ENCODE data around the gene HDAC4.

The HDAC4 gene

GRCh38 chr2:239060676-239061075 is 340.1 kb downstream of the HDAC4 start:
- TF ChIP-seq EZH2phosphoT487 (IDR thresholded peaks at IDR 0.05; ENCODE audit: low read length) (no peak), EZH2 (optimal IDR thresholded peaks at IDR 0.05; ENCODE audit: low read depth, low read length) (no peak), CTCF (IDR thresholded peaks at IDR 0.05; ENCODE audit: low read length) (no peak)
- Histone ChIP-seq H3K27me3 (replicated peaks; ENCODE audit: insufficient read depth, low read length) (no peaks in the 10 kb centered on the region), H3K9ac (ENCODE audit: low read length) (no peak overlapping the region), H3K36me3 (replicated peaks; ENCODE audit: insufficient read depth, low read length) (no peaks in the 10 kb centered on the region), H2AFZ (ENCODE audit: low read length) (no peak overlapping the region), H3F3A (ENCODE audit: insufficient read depth, low read length) (no peaks in the 10 kb centered on the region), H3K4me3 (ENCODE audit: low read length) (no peak overlapping the region), H3K4me2 (ENCODE audit: low read depth, low read length) (no peak overlapping the region), H3K9me3 (replicated peaks; ENCODE audit: insufficient read depth, low read length) (no peaks in the 10 kb centered on the region), H3K27ac (ENCODE audit: low read length) (no peak overlapping the region), H3K9me2 (replicated peaks; ENCODE audit: insufficient read depth, low read length) (no peaks in the 10 kb centered on the region), H4K20me1 (ENCODE audit: insufficient read depth, low read length) (no peaks in the 10 kb centered on the region), H3K79me2 (ENCODE audit: low read length) (no peaks in the 10 kb centered on the region), H3K4me1 (ENCODE audit: low read length) (no peaks in the 10 kb centered on the region)
- no peak for DNase-seq

GRCh38 chr2:239059854-239060253 is 341.0 kb downstream of the HDAC4 start:
- DNase-seq, result no peak

GRCh38 chr2:239058766-239059165 is 342.1 kb downstream of the HDAC4 start:
- Histone ChIP-seq H3K4me2 (ENCODE audit: low read depth, low read length) (no peak overlapping the region), H3F3A (ENCODE audit: insufficient read depth, low read length) (no peaks in the 10 kb centered on the region), H3K9me3 (replicated peaks; ENCODE audit: insufficient read depth, low read length) (no peaks in the 10 kb centered on the region), H3K27ac (ENCODE audit: low read length) (no peak overlapping the region), H3K9ac (ENCODE audit: low read length) (no peak overlapping the region), H3K27me3 (replicated peaks; ENCODE audit: insufficient read depth, low read length) (no peaks in the 10 kb centered on the region), H3K79me2 (ENCODE audit: low read length) (no peaks in the 10 kb centered on the region), H3K4me3 (ENCODE audit: low read length) (no peak overlapping the region), H3K36me3 (replicated peaks; ENCODE audit: insufficient read depth, low read length) (no peaks in the 10 kb centered on the region), H4K20me1 (ENCODE audit: insufficient read depth, low read length) (no peaks in the 10 kb centered on the region), H3K4me1 (ENCODE audit: low read length) (no peaks in the 10 kb centered on the region), H3K9me2 (replicated peaks; ENCODE audit: insufficient read depth, low read length) (no peaks in the 10 kb centered on the region), H2AFZ (ENCODE audit: low read length) (no peak overlapping the region)
- no peak for DNase-seq
- TF ChIP-seq EZH2 (optimal IDR thresholded peaks at IDR 0.05; ENCODE audit: low read depth, low read length) (no peak), EZH2phosphoT487 (IDR thresholded peaks at IDR 0.05; ENCODE audit: low read length) (no peak), CTCF (IDR thresholded peaks at IDR 0.05; ENCODE audit: low read length) (no peak)

More at GRCh38 chr2:239059854-239060253, 341.0 kb downstream of the HDAC4 start:
- H3K36me3 ChIP-seq (replicated peaks; ENCODE audit: insufficient read depth, low read length), result no peaks in the 10 kb centered on the region
- no peak overlapping the region for H3K4me3 ChIP-seq (ENCODE audit: low read length)
- no peak overlapping the region for H3K9ac ChIP-seq (ENCODE audit: low read length)
- H3K9me3 ChIP-seq (replicated peaks; ENCODE audit: insufficient read depth, low read length), result no peaks in the 10 kb centered on the region
- H3K4me1 ChIP-seq (ENCODE audit: low read length), result no peaks in the 10 kb centered on the region
- H3K27ac ChIP-seq (ENCODE audit: low read length), result no peak overlapping the region
- no peaks in the 10 kb centered on the region for H3K9me2 ChIP-seq (replicated peaks; ENCODE audit: insufficient read depth, low read length)
- no peak for TF ChIP-seq CTCF (IDR thresholded peaks at IDR 0.05; ENCODE audit: low read length)
- no peak for TF ChIP-seq EZH2 (optimal IDR thresholded peaks at IDR 0.05; ENCODE audit: low read depth, low read length)
- TF ChIP-seq EZH2phosphoT487 (IDR thresholded peaks at IDR 0.05; ENCODE audit: low read length), result no peak
- H3K4me2 ChIP-seq (ENCODE audit: low read depth, low read length), result no peak overlapping the region
- H2AFZ ChIP-seq (ENCODE audit: low read length), result no peak overlapping the region
- no peaks in the 10 kb centered on the region for H3K27me3 ChIP-seq (replicated peaks; ENCODE audit: insufficient read depth, low read length)
- H3F3A ChIP-seq (ENCODE audit: insufficient read depth, low read length), result no peaks in the 10 kb centered on the region
- H3K79me2 ChIP-seq (ENCODE audit: low read length), result no peaks in the 10 kb centered on the region
- H4K20me1 ChIP-seq (ENCODE audit: insufficient read depth, low read length), result no peaks in the 10 kb centered on the region
